H1 (cell line): ENCODE data around the gene PRRC2A. TPM values are rescaled to one million over a fixed set of nuclear protein-coding genes. Genes with fewer than 3 reads are reported as not detected.

ENCODE experiments used
- CTCF ChIA-PET: fragments of 300-600 bp; sonication (Branson Sonifier 250); formaldehyde crosslinking; loops from one replicate; lab custom pipeline; 2021; ENCODE audit not compliant: partially characterized antibody; lab: Charles Lee
- POLR2A ChIA-PET: fragments of 300-600 bp; sonication (Branson Sonifier 250); formaldehyde crosslinking; loops from one replicate; lab custom pipeline; 2021; ENCODE audit warnings: inconsistent platforms; ENCODE audit not compliant: partially characterized antibody; lab: Charles Lee
- DNase-seq, 2 experiments: peaks; one replicate each; pipeline versions ENCODE4 v3.0.0 to v3.0.0-alpha.2; 2010 to 2022; ENCODE audit warnings: low spot score in 2 of 2, low read depth in 1 of 2, mixed read lengths in 1 of 2
- FAIRE-seq: peaks from 2 replicates; lab custom pipeline; 2011; peaks lifted over from hg19 to GRCh38; lab: Jason Lieb, UNC
- H2AFZ ChIP-seq: 2 replicates; pipeline ENCODE4 v1.8.1; 2012; ENCODE audit warnings: low read length, inconsistent platforms
- H2AK5ac ChIP-seq: 2 replicates; pipeline ENCODE4 v1.6.1; 2013; ENCODE audit warnings: low read depth, low read length
- H2BK120ac ChIP-seq: replicated peaks from 2 replicates; pipeline ENCODE3; 2013; ENCODE audit warnings: low read depth, low read length, inconsistent platforms
- H2BK12ac ChIP-seq: 2 replicates; pipeline ENCODE4 v1.6.1; 2013; ENCODE audit warnings: low read depth, low read length
- H2BK15ac ChIP-seq: 2 replicates; pipeline ENCODE4 v1.6.1; 2013; ENCODE audit warnings: low read length
- H2BK20ac ChIP-seq: 2 replicates; pipeline ENCODE4 v1.6.1; 2013; ENCODE audit warnings: low read length
- H2BK5ac ChIP-seq: 2 replicates; pipeline ENCODE4 v1.6.1; 2013; ENCODE audit warnings: low read depth, low read length
- H3K14ac ChIP-seq: 2 replicates; pipeline ENCODE4 v1.6.1; 2013; ENCODE audit warnings: inconsistent platforms; ENCODE audit not compliant: insufficient read length
- H3K18ac ChIP-seq: 2 replicates; pipeline ENCODE4 v1.6.1; 2013; ENCODE audit warnings: low read length; ENCODE audit errors: extremely low read depth
- H3K23ac ChIP-seq: 2 replicates; pipeline ENCODE4 v1.6.1; 2013; ENCODE audit warnings: inconsistent platforms; ENCODE audit not compliant: insufficient read length
- H3K23me2 ChIP-seq: 2 replicates; pipeline ENCODE4 v1.6.1; 2013; ENCODE audit warnings: low read depth, low read length
- H3K27ac ChIP-seq: 2 replicates; pipeline ENCODE4 v1.6.1; 2011; ENCODE audit warnings: low read depth, low read length, inconsistent platforms
- H3K27me3 ChIP-seq, 4 experiments: replicated peaks in 1 of 4; 1 replicate in 1 of 4; 2 replicates in 3 of 4; pipeline versions ENCODE4 v1.6.1 to v1.8.1; 2011 to 2013; ENCODE audit warnings: low read length in 3 of 4, mild to moderate bottlenecking in 3 of 4, inconsistent platforms in 2 of 4, mixed read lengths in 2 of 4, moderate library complexity in 1 of 4; ENCODE audit not compliant: control insufficient read depth in 3 of 4, insufficient read depth in 3 of 4; ENCODE audit errors: extremely low read depth in 1 of 4
- H3K36me3 ChIP-seq, 4 experiments: 2 replicates each; pipeline versions ENCODE4 v1.6.1 to v1.8.1; 2011 to 2013; ENCODE audit warnings: mild to moderate bottlenecking in 4 of 4, low read length in 3 of 4, moderate library complexity in 2 of 4, control low read depth in 1 of 4, inconsistent platforms in 1 of 4; ENCODE audit not compliant: insufficient read depth in 4 of 4, control insufficient read depth in 2 of 4
- H3K4ac ChIP-seq: replicated peaks from 2 replicates; pipeline ENCODE3; 2013; ENCODE audit warnings: low read length, low read depth, mixed read lengths, inconsistent platforms; ENCODE audit not compliant: insufficient read length
- H3K4me1 ChIP-seq, 4 experiments: replicated peaks in 1 of 4; 1 replicate in 1 of 4; 2 replicates in 3 of 4; pipeline versions ENCODE4 v1.6.1 to v1.8.1; 2011 to 2013; ENCODE audit warnings: low read length in 3 of 4, inconsistent platforms in 2 of 4, mixed read lengths in 1 of 4; ENCODE audit not compliant: insufficient read depth in 4 of 4, control insufficient read depth in 3 of 4
- H3K4me2 ChIP-seq, 2 experiments: 2 replicates each; pipeline versions ENCODE4 v1.6.1 to v1.8.1; 2011 to 2013; ENCODE audit warnings: low read depth in 2 of 2, low read length in 2 of 2, control low read depth in 1 of 2, inconsistent platforms in 1 of 2, mild to moderate bottlenecking in 1 of 2; ENCODE audit not compliant: insufficient read depth in 1 of 2
- H3K4me3 ChIP-seq, 4 experiments: fragments of 200-600, 300-600 bp in 1 of 4; sonication (generic), shearing (Covaris generic), sonication (Bioruptor Twin) in 1 of 4; 2 replicates each; pipeline versions ENCODE4 v1.5.1 to v1.8.1; 2011 to 2016; ENCODE audit warnings: low read length in 4 of 4, low read depth in 3 of 4, control low read depth in 2 of 4, inconsistent platforms in 2 of 4, mild to moderate bottlenecking in 2 of 4, mixed read lengths in 1 of 4, moderate library complexity in 1 of 4; ENCODE audit not compliant: insufficient read depth in 2 of 4; ENCODE audit errors: extremely low read depth in 1 of 4
- H3K56ac ChIP-seq: replicated peaks from 2 replicates; pipeline ENCODE3; 2013; ENCODE audit warnings: low read depth, mild to moderate bottlenecking, mixed read lengths, low read length, inconsistent platforms; ENCODE audit not compliant: insufficient read length
- H3K79me1 ChIP-seq: 2 replicates; pipeline ENCODE4 v1.6.1; 2013; ENCODE audit warnings: low read depth, low read length, control low read depth
- H3K79me2 ChIP-seq, 2 experiments: 2 replicates each; pipeline versions ENCODE4 v1.6.1 to v1.8.1; 2012 to 2013; ENCODE audit warnings: low read length in 2 of 2, mild to moderate bottlenecking in 2 of 2, inconsistent platforms in 1 of 2; ENCODE audit not compliant: insufficient read depth in 2 of 2, control insufficient read depth in 1 of 2
- H3K9ac ChIP-seq, 4 experiments: replicated peaks in 1 of 4; 1 replicate in 1 of 4; 2 replicates in 3 of 4; pipeline versions ENCODE4 v1.6.1 to v1.8.1; 2011 to 2013; ENCODE audit warnings: low read depth in 3 of 4, low read length in 3 of 4, control low read depth in 2 of 4, mild to moderate bottlenecking in 2 of 4, moderate library complexity in 2 of 4, inconsistent platforms in 1 of 4; ENCODE audit errors: extremely low read depth in 1 of 4
- H3K9me3 ChIP-seq, 2 experiments: 2 replicates each; pipeline versions ENCODE4 v1.6.1 to v1.8.1; 2012 to 2013; ENCODE audit warnings: mild to moderate bottlenecking in 2 of 2, moderate library complexity in 2 of 2, control low read depth in 1 of 2, inconsistent platforms in 1 of 2, low read depth in 1 of 2, low read length in 1 of 2, mixed read lengths in 1 of 2; ENCODE audit not compliant: insufficient read depth in 2 of 2
- H4K20me1 ChIP-seq, 2 experiments: replicated peaks in 1 of 2; 2 replicates each; pipeline versions ENCODE3 to v1.8.1; 2011 to 2013; ENCODE audit warnings: inconsistent platforms in 2 of 2, low read length in 2 of 2, mild to moderate bottlenecking in 1 of 2; ENCODE audit not compliant: insufficient read depth in 2 of 2, control insufficient read depth in 1 of 2
- H4K5ac ChIP-seq: 2 replicates; pipeline ENCODE4 v1.6.1; 2013; ENCODE audit warnings: low read length, low read depth, mixed read lengths, inconsistent platforms; ENCODE audit not compliant: insufficient read length
- H4K8ac ChIP-seq: 2 replicates; pipeline ENCODE4 v1.8.0; 2013; ENCODE audit warnings: mild to moderate bottlenecking, moderate library complexity, low read length, inconsistent platforms; ENCODE audit not compliant: insufficient read depth; ENCODE audit errors: extremely low read depth
- H4K91ac ChIP-seq: replicated peaks from 2 replicates; pipeline ENCODE3; 2013; ENCODE audit warnings: low read length, mixed read lengths, inconsistent platforms; ENCODE audit not compliant: insufficient read length
- BCL11A ChIP-seq, 2 experiments: IDR thresholded peaks; one replicate each; pipeline ENCODE4 v1.6.1; 2011; ENCODE audit warnings: low read depth in 2 of 2, low read length in 2 of 2, mild to moderate bottlenecking in 2 of 2
- CHD1 ChIP-seq: IDR thresholded peaks from 2 replicates; pipeline ENCODE4 v1.6.1; 2012; ENCODE audit warnings: low read depth, low read length, improper control_type of control experiment
- EGR1 ChIP-seq: IDR thresholded peaks from 2 replicates; pipeline ENCODE4 v1.6.1; 2011; ENCODE audit warnings: low read depth, low read length, borderline replicate concordance
- EP300 ChIP-seq, 2 experiments: IDR thresholded peaks; 1 replicate in 1 of 2; 2 replicates in 1 of 2; pipeline ENCODE4 v1.6.1; 2011 to 2012; ENCODE audit warnings: low read depth in 2 of 2, low read length in 2 of 2, mild to moderate bottlenecking in 2 of 2, borderline replicate concordance in 1 of 2, inconsistent platforms in 1 of 2, moderate library complexity in 1 of 2
- FOSL1 ChIP-seq: IDR thresholded peaks from 2 replicates; pipeline ENCODE4 v1.6.1; 2011; ENCODE audit warnings: mild to moderate bottlenecking, low read depth, low read length, moderate library complexity; ENCODE audit not compliant: insufficient read depth
- KDM5A ChIP-seq: fragments of 200-600 bp; IDR thresholded peaks from 2 replicates; pipeline ENCODE4 v1.7.1; 2012; ENCODE audit warnings: mild to moderate bottlenecking, low read length, inconsistent platforms, mixed read lengths
- MAFK ChIP-seq: IDR thresholded peaks from 2 replicates; pipeline ENCODE4 v1.6.1; 2012; ENCODE audit warnings: low read depth, mild to moderate bottlenecking, improper control_type of control experiment, low read length
- SAP30 ChIP-seq: fragments of 300-600 bp; sonication (generic); IDR thresholded peaks from 2 replicates; pipeline ENCODE4 v1.7.1; 2012; ENCODE audit warnings: low read length, moderate library complexity, mild to moderate bottlenecking, inconsistent platforms; ENCODE audit not compliant: insufficient read depth, insufficient replicate concordance
- SUZ12 ChIP-seq: fragments of 200-600 bp; sonication (generic); IDR thresholded peaks from 2 replicates; pipeline ENCODE4 v1.6.1; 2012; ENCODE audit warnings: mild to moderate bottlenecking, inconsistent platforms, low read length, moderate library complexity, mixed read lengths
- TAF1 ChIP-seq: IDR thresholded peaks from 2 replicates; pipeline ENCODE4 v1.6.1; 2011; ENCODE audit warnings: mild to moderate bottlenecking, low read depth, low read length
- TBP ChIP-seq: IDR thresholded peaks from 2 replicates; pipeline ENCODE4 v1.6.1; 2011; ENCODE audit warnings: low read depth, low read length, improper control_type of control experiment
- WGBS, 2 experiments: shearing (Covaris generic) in 1 of 2; methylation state at CpG; one replicate each; pipeline versions ENCODE4 v1.1.6 to v1.1.7; 2013 to 2015; ENCODE audit warnings: low lambda C conversion rate in 2 of 2, mixed read lengths in 2 of 2, inconsistent platforms in 1 of 2, low coverage in 1 of 2, missing lambda C conversion rate in 1 of 2; ENCODE audit not compliant: insufficient replicate concordance in 2 of 2, insufficient coverage in 1 of 2, insufficient read length in 1 of 2; ENCODE audit errors: extremely low coverage in 1 of 2, missing lambda C conversion rate in 1 of 2; 5-methylcytosine and 5-hydroxymethylcytosine counted together
- polyA plus RNA-seq, 7 experiments: library from polyadenylated mRNA; depleted of rRNA in 3 of 7; stranded (reverse) in 5 of 7; unstranded in 2 of 7; fragments of >200 nt in 5 of 7; fragments of 200-250 nt in 2 of 7; gene quantifications; 1 replicate in 5 of 7; 2 replicates in 1 of 7; 4 replicates in 1 of 7; pipeline versions ENCODE4 v1.2.1 to v1.2.3, GENCODE V29; 2011 to 2013; ENCODE audit warnings: missing spikeins in 2 of 7, mixed read lengths in 2 of 7
- total RNA-seq: library from RNA; stranded (reverse); fragmentation: NEBNext Ultra II Directional; extraction: Animal tissue kit (Norgen Biotek cat#: 25700); gene quantifications from 2 replicates; pipeline ENCODE4 v1.2.1, GENCODE V29; 2021

PRRC2A gene
- total and polyA plus RNA-seq, 2 of the 8 experiments (the other 6 are each of a cell fraction or from before 2014, with no cell fraction given) = 118 to 300 TPM

GRCh38 chr6:31573239-31574105 lies 47.0 kb upstream of the PRRC2A start:
- DNase-seq (no peak), FAIRE-seq (no peak)
- H4K5ac ChIP-seq = no peak overlapping the region
- no peaks in the 10 kb centered on the region for H4K20me1 ChIP-seq
- no peak overlapping the region for H3K27ac ChIP-seq
- H3K23ac ChIP-seq = no peak overlapping the region
- no peak overlapping the region for H2BK5ac ChIP-seq
- no peak overlapping the region for H3K4me3 ChIP-seq
- H2BK120ac ChIP-seq = no peak overlapping the region
- H2AK5ac ChIP-seq = no peak overlapping the region
- H3K14ac ChIP-seq = no peak overlapping the region
- H2BK15ac ChIP-seq = no peak overlapping the region
- TF ChIP-seq FOSL1 (no peak), SAP30 (no peak), TAF1 (no peak), TBP (no peak), EP300 (IDR thresholded peaks at IDR 0.05; ENCODE audit: borderline replicate concordance in 1 of 2, low read depth in 2 of 2, low read length in 2 of 2) (no peak), MAFK (no peak), CHD1 (no peak), KDM5A (no peak), SUZ12 (no peak), EGR1 (no peak), BCL11A (IDR thresholded peaks at IDR 0.05; ENCODE audit: low read depth in 2 of 2, low read length in 2 of 2) (no peak)
- no peaks in the 10 kb centered on the region; a peak in 1 of 7 replicates for H3K4me1 ChIP-seq
- no peaks in the 10 kb centered on the region for H3K36me3 ChIP-seq
- H3K27me3 ChIP-seq = no peaks in the 10 kb centered on the region
- no peaks in the 10 kb centered on the region; the same call in 1 of the 2 replicates for H3K23me2 ChIP-seq
- no peak overlapping the region for H4K8ac ChIP-seq
- no peak overlapping the region for H3K9ac ChIP-seq
- H2BK20ac ChIP-seq = no peak overlapping the region
- ChIA-PET CTCF (interaction anchor here (0.6 to 19.2 kb wide), 9 partner anchors 8 to 40 kb away, joined by 3 to 640 read pairs (median 5); partner anchors contain the start of genes ATP6V1G2, LST1, LTB and NCR3), POLR2A (interaction anchor here (0.8 to 12.2 kb wide), 10 partner anchors 13 to 265 kb away, joined by 3 to 110 read pairs (median 4); partner anchors contain the start of genes ATP6V1G2 and DDX39B)
- 89% methylated on average over 9 of the region's 9 CpGs; no CpG with 5 or more reads in 1 of the 2 experiments for WGBS, 2 experiments
- no peak overlapping the region for H4K91ac ChIP-seq
- H2BK12ac ChIP-seq = 0 out of 2 replicates have a peak overlapping the region, but pooled peaks have one; percentile 27
- no peak overlapping the region for H2AFZ ChIP-seq
- no peak overlapping the region for H3K18ac ChIP-seq
- H3K79me1 ChIP-seq = no peaks in the 10 kb centered on the region
- H3K56ac ChIP-seq = no peak overlapping the region
- no peaks in the 10 kb centered on the region for H3K9me3 ChIP-seq
- no peak overlapping the region for H3K4me2 ChIP-seq
- no peaks in the 10 kb centered on the region for H3K79me2 ChIP-seq
- no peak overlapping the region for H3K4ac ChIP-seq
